Natural killer cell (primary cell): ENCODE data around the gene RGS10. TPM values are rescaled to one million over a fixed set of nuclear protein-coding genes. Genes with fewer than 3 reads are reported as not detected.
A peak's percentile ranks its signal among the peaks of the same experiment; 100 is the strongest.

Experiments
- ATAC-seq, 3 donors: fragments of 150-1000 bp in 2 of 3; fragments of 200-7000 bp in 1 of 3; cut with Tn5 transposase; 1 replicate in 1 of 3; 2 replicates in 2 of 3; pipeline ENCODE4 v1.10.0; 2021; ENCODE audit warnings: mild to moderate bottlenecking in 2 of 3, moderate library complexity in 2 of 3
- DNase-seq, 2 donors: peaks; one replicate each; pipeline versions ENCODE4 v3.0.0 to v3.0.0-alpha.2; 2013 to 2021; ENCODE audit warnings: mixed read lengths in 1 of 2
- H3K27ac ChIP-seq: one replicate; pipeline ENCODE4 v1.5.1; 2013; ENCODE audit warnings: mild to moderate bottlenecking, low read length
- H3K27me3 ChIP-seq: one replicate; pipeline ENCODE4 v1.6.1; 2013; ENCODE audit warnings: low read length; ENCODE audit not compliant: control insufficient read depth, insufficient read depth
- H3K36me3 ChIP-seq: one replicate; pipeline ENCODE4 v1.6.1; 2013; ENCODE audit warnings: low read length; ENCODE audit not compliant: control insufficient read depth, insufficient read depth
- H3K4me1 ChIP-seq: one replicate; pipeline ENCODE4 v1.6.1; 2013; ENCODE audit warnings: low read length; ENCODE audit not compliant: control insufficient read depth, insufficient read depth
- H3K4me3 ChIP-seq: one replicate; pipeline ENCODE4 v1.5.1; 2013; ENCODE audit warnings: low read length
- H3K9me3 ChIP-seq: one replicate; pipeline ENCODE4 v1.6.1; 2013; ENCODE audit warnings: low read length; ENCODE audit not compliant: control insufficient read depth, insufficient read depth
- H3K27ac Mint-ChIP-seq, 2 donors: one replicate each; pipeline ENCODE4 v1.8.0; 2022; ENCODE audit warnings: mild to moderate bottlenecking in 2 of 2, mixed read lengths in 2 of 2, moderate library complexity in 1 of 2
- H3K27me3 Mint-ChIP-seq, 2 donors: one replicate each; pipeline ENCODE4 v1.8.0; 2022; ENCODE audit warnings: low read depth in 2 of 2, mixed read lengths in 2 of 2
- H3K36me3 Mint-ChIP-seq: one replicate; pipeline ENCODE4 v1.8.0; 2022; ENCODE audit warnings: mixed read lengths
- H3K4me1 Mint-ChIP-seq, 2 donors: one replicate each; pipeline ENCODE4 v1.8.0; 2022; ENCODE audit warnings: mixed read lengths in 2 of 2
- H3K4me3 Mint-ChIP-seq: one replicate; pipeline ENCODE4 v1.8.0; 2022; ENCODE audit warnings: mild to moderate bottlenecking, moderate library complexity, mixed read lengths
- H3K9me3 Mint-ChIP-seq, 2 donors: one replicate each; pipeline ENCODE4 v1.8.0; 2022; ENCODE audit warnings: mixed read lengths in 2 of 2
- WGBS: methylation state at CpG from one replicate; pipeline ENCODE4 v1.1.7; 2013; ENCODE audit warnings: missing lambda C conversion rate; ENCODE audit not compliant: insufficient coverage; 5-methylcytosine and 5-hydroxymethylcytosine counted together
- intact Hi-C: fragments of 100-400 bp; cut with micrococcal nuclease; formaldehyde crosslinking; loops from one replicate; pipeline ENCODE4 v1.14.2; 2022
- total RNA-seq, 4 donors: library from RNA; stranded (reverse); fragments of 120-200 nt in 1 of 4; gene quantifications; one replicate each; pipeline versions ENCODE4 v1.2.3 to v1.2.4, GENCODE V29; 2013 to 2022
- TF ChIP-seq, protein P1 (sequence below): fragments of 200-600 bp; IDR thresholded peaks from one replicate; pipeline ENCODE4 v1.8.0; 2022; ENCODE audit warnings: antibody characterized with exemption

Gene RGS10
- total RNA-seq, 3 donors from 2014 or later (not counting 1 experiment from before 2014, with no cell fraction given), result 13.5 to 25.7 (median 21.4) TPM

- intact Hi-C loops, result no loop called here
- 95% methylated on average over 10 of the region's 10 CpGs for WGBS
- Histone ChIP-seq H3K27me3 (no peaks in the 10 kb centered on the region), H3K36me3 (peaks cover 26% of the 10 kb centered on the region), H3K4me3 (no peak overlapping the region), H3K9me3 (no peaks in the 10 kb centered on the region), H3K4me1 (no peaks in the 10 kb centered on the region), H3K27ac (no peak overlapping the region)
- H3K4me3 Mint-ChIP-seq, result no peak overlapping the region
- no peaks in the 10 kb centered on the region for H3K27me3 Mint-ChIP-seq
- DNase-seq, result no peak
- no peak overlapping the region for H3K27ac Mint-ChIP-seq
- TF ChIP-seq, protein P1, sequence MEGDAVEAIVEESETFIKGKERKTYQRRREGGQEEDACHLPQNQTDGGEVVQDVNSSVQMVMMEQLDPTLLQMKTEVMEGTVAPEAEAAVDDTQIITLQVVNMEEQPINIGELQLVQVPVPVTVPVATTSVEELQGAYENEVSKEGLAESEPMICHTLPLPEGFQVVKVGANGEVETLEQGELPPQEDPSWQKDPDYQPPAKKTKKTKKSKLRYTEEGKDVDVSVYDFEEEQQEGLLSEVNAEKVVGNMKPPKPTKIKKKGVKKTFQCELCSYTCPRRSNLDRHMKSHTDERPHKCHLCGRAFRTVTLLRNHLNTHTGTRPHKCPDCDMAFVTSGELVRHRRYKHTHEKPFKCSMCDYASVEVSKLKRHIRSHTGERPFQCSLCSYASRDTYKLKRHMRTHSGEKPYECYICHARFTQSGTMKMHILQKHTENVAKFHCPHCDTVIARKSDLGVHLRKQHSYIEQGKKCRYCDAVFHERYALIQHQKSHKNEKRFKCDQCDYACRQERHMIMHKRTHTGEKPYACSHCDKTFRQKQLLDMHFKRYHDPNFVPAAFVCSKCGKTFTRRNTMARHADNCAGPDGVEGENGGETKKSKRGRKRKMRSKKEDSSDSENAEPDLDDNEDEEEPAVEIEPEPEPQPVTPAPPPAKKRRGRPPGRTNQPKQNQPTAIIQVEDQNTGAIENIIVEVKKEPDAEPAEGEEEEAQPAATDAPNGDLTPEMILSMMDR, result no peak
- no peaks in the 10 kb centered on the region for H3K9me3 Mint-ChIP-seq
- H3K4me1 Mint-ChIP-seq, result no peaks in the 10 kb centered on the region
- no peaks in the 10 kb centered on the region for H3K36me3 Mint-ChIP-seq
- no peak for ATAC-seq
These were observed 32.5 kb downstream of the RGS10 start for GRCh38 chr10:119509909-119510451.

GRCh38 chr10:119507115-119507514, 35.4 kb downstream of the RGS10 start:
- Histone ChIP-seq H3K36me3 (peaks cover 16% of the 10 kb centered on the region), H3K27me3 (no peaks in the 10 kb centered on the region), H3K9me3 (no peaks in the 10 kb centered on the region), H3K4me1 (peaks cover 18% of the 10 kb centered on the region), H3K4me3 (no peak overlapping the region), H3K27ac (no peak overlapping the region)
- DNase-seq (no peak), ATAC-seq (no peak)
- Mint-ChIP-seq H3K27me3 (no peaks in the 10 kb centered on the region), H3K36me3 (no peaks in the 10 kb centered on the region), H3K27ac (no peak overlapping the region), H3K9me3 (no peaks in the 10 kb centered on the region), H3K4me1 (peaks cover 17 to 24% of the 10 kb centered on the region in 2 donors), H3K4me3 (no peak overlapping the region)
- TF ChIP-seq, protein P1, result no peak
- 94% methylated on average over 5 of the region's 5 CpGs for WGBS
- intact Hi-C loops, result no loop called here

GRCh38 chr10:119505588-119506315, 36.8 kb downstream of the RGS10 start:
- H3K9me3 Mint-ChIP-seq, result no peaks in the 10 kb centered on the region
- H3K36me3 Mint-ChIP-seq, result no peaks in the 10 kb centered on the region
- H3K4me3 Mint-ChIP-seq, result no peak overlapping the region
- intact Hi-C loops, result no loop called here
- no peak overlapping the region for H3K27ac ChIP-seq
- no peak overlapping the region for H3K4me3 ChIP-seq
- H3K27me3 Mint-ChIP-seq, result no peaks in the 10 kb centered on the region
- DNase-seq (peak in 1 of 2 donors; percentile 56), ATAC-seq (no peak)
- H3K4me1 ChIP-seq, result peaks cover 31% of the 10 kb centered on the region
- H3K36me3 ChIP-seq, result peaks cover 8% of the 10 kb centered on the region
- 91% methylated on average over 21 of the region's 21 CpGs for WGBS
- TF ChIP-seq, protein P1, result no peak
- H3K4me1 Mint-ChIP-seq, result peaks cover 23 to 35% of the 10 kb centered on the region in 2 donors
- no peaks in the 10 kb centered on the region for H3K27me3 ChIP-seq
- H3K27ac Mint-ChIP-seq, result no peak overlapping the region
- H3K9me3 ChIP-seq, result no peaks in the 10 kb centered on the region
